ENCODE data around the gene LSMEM2.

Gene LSMEM2

GRCh38 chr3:50290161-50290641 lies 11.3 kb downstream of the LSMEM2 start:
- Histone ChIP-seq H3K27ac (ENCODE audit: insufficient read depth, low read length, poor library complexity, severe bottlenecking) (no peak overlapping the region), H3K36me3 (ENCODE audit: control insufficient read depth, insufficient read depth, low read length) (peaks cover 31% of the 10 kb centered on the region), H3K27me3 (replicated peaks; ENCODE audit: control insufficient read depth, insufficient read depth, low read length, poor library complexity, severe bottlenecking) (no peaks in the 10 kb centered on the region), H3K4me3 (ENCODE audit: insufficient read depth, low read depth, low read length, poor library complexity, severe bottlenecking) (no peak overlapping the region), H3K9me3 (ENCODE audit: control insufficient read depth, low read length) (no peaks in the 10 kb centered on the region), H3K4me1 (ENCODE audit: control insufficient read depth, insufficient read depth, low read length, poor library complexity, severe bottlenecking) (peaks cover 17% of the 10 kb centered on the region)
- no peak for DNase-seq

- peak; percentile 88 to 94 (median 93) for DNase-seq
- H3K4me3 ChIP-seq (ENCODE audit: insufficient read depth, low read depth, low read length, poor library complexity, severe bottlenecking): peak within 1 kb of the TSS; percentile 96
- H3K27ac ChIP-seq (ENCODE audit: insufficient read depth, low read length, poor library complexity, severe bottlenecking): peak within 1 kb of the TSS; percentile 76
- peaks cover 29% of the 10 kb centered on the region for H3K36me3 ChIP-seq (ENCODE audit: control insufficient read depth, insufficient read depth, low read length)
- no peaks in the 10 kb centered on the region for H3K27me3 ChIP-seq (replicated peaks; ENCODE audit: control insufficient read depth, insufficient read depth, low read length, poor library complexity, severe bottlenecking)
- no peaks in the 10 kb centered on the region for H3K9me3 ChIP-seq (ENCODE audit: control insufficient read depth, low read length)
- peaks cover 17% of the 10 kb centered on the region for H3K4me1 ChIP-seq (ENCODE audit: control insufficient read depth, insufficient read depth, low read length, poor library complexity, severe bottlenecking)
Observed at GRCh38 chr3:50292159-50293078, 13.5 kb downstream of the LSMEM2 start, which contains the start of gene IFRD2. Gene IFRD2, minus strand, starts transcription at chr3:50292429. Its CDS starts 155 bp downstream, at chr3:50292274.

- no peak for DNase-seq
- peak overlapping the region; percentile 76 for H3K27ac ChIP-seq (ENCODE audit: insufficient read depth, low read length, poor library complexity, severe bottlenecking)
- no peaks in the 10 kb centered on the region for H3K27me3 ChIP-seq (replicated peaks; ENCODE audit: control insufficient read depth, insufficient read depth, low read length, poor library complexity, severe bottlenecking)
- H3K4me3 ChIP-seq (ENCODE audit: insufficient read depth, low read depth, low read length, poor library complexity, severe bottlenecking): no peak overlapping the region
- peaks cover 20% of the 10 kb centered on the region for H3K4me1 ChIP-seq (ENCODE audit: control insufficient read depth, insufficient read depth, low read length, poor library complexity, severe bottlenecking)
- H3K36me3 ChIP-seq (ENCODE audit: control insufficient read depth, insufficient read depth, low read length): peaks cover 21% of the 10 kb centered on the region
- no peaks in the 10 kb centered on the region for H3K9me3 ChIP-seq (ENCODE audit: control insufficient read depth, low read length)
Observed at GRCh38 chr3:50293079-50293801, 14.4 kb downstream of the LSMEM2 start.

GRCh38 chr3:50294089-50294488 lies 15.2 kb downstream of the LSMEM2 start:
- no peak overlapping the region for H3K4me3 ChIP-seq (ENCODE audit: insufficient read depth, low read depth, low read length, poor library complexity, severe bottlenecking)
- peaks cover 13% of the 10 kb centered on the region for H3K36me3 ChIP-seq (ENCODE audit: control insufficient read depth, insufficient read depth, low read length)
- no peak overlapping the region for H3K27ac ChIP-seq (ENCODE audit: insufficient read depth, low read length, poor library complexity, severe bottlenecking)
- no peaks in the 10 kb centered on the region for H3K9me3 ChIP-seq (ENCODE audit: control insufficient read depth, low read length)
- no peaks in the 10 kb centered on the region for H3K27me3 ChIP-seq (replicated peaks; ENCODE audit: control insufficient read depth, insufficient read depth, low read length, poor library complexity, severe bottlenecking)
- DNase-seq: no peak
- H3K4me1 ChIP-seq (ENCODE audit: control insufficient read depth, insufficient read depth, low read length, poor library complexity, severe bottlenecking): peaks cover 27% of the 10 kb centered on the region

- Histone ChIP-seq H3K36me3 (ENCODE audit: control insufficient read depth, insufficient read depth, low read length) (peaks cover 6% of the 10 kb centered on the region), H3K27me3 (replicated peaks; ENCODE audit: control insufficient read depth, insufficient read depth, low read length, poor library complexity, severe bottlenecking) (no peaks in the 10 kb centered on the region), H3K27ac (ENCODE audit: insufficient read depth, low read length, poor library complexity, severe bottlenecking) (no peak overlapping the region), H3K4me3 (ENCODE audit: insufficient read depth, low read depth, low read length, poor library complexity, severe bottlenecking) (no peak overlapping the region), H3K9me3 (ENCODE audit: control insufficient read depth, low read length) (no peaks in the 10 kb centered on the region), H3K4me1 (ENCODE audit: control insufficient read depth, insufficient read depth, low read length, poor library complexity, severe bottlenecking) (peaks cover 30% of the 10 kb centered on the region)
- no peak for DNase-seq
Observed at GRCh38 chr3:50294492-50295403, 15.9 kb downstream of the LSMEM2 start.

- no peak for DNase-seq
- peaks cover 38% of the 10 kb centered on the region for H3K4me1 ChIP-seq (ENCODE audit: control insufficient read depth, insufficient read depth, low read length, poor library complexity, severe bottlenecking)
- no peaks in the 10 kb centered on the region for H3K9me3 ChIP-seq (ENCODE audit: control insufficient read depth, low read length)
- H3K36me3 ChIP-seq (ENCODE audit: control insufficient read depth, insufficient read depth, low read length): no peaks in the 10 kb centered on the region
- H3K27ac ChIP-seq (ENCODE audit: insufficient read depth, low read length, poor library complexity, severe bottlenecking): no peak overlapping the region
- no peaks in the 10 kb centered on the region for H3K27me3 ChIP-seq (replicated peaks; ENCODE audit: control insufficient read depth, insufficient read depth, low read length, poor library complexity, severe bottlenecking)
- H3K4me3 ChIP-seq (ENCODE audit: insufficient read depth, low read depth, low read length, poor library complexity, severe bottlenecking): no peak overlapping the region
Observed at GRCh38 chr3:50295553-50296431, 16.9 kb downstream of the LSMEM2 start.

GRCh38 chr3:50296721-50297383 lies 18.0 kb downstream of the LSMEM2 start:
- Histone ChIP-seq H3K4me1 (ENCODE audit: control insufficient read depth, insufficient read depth, low read length, poor library complexity, severe bottlenecking) (peaks cover 31% of the 10 kb centered on the region), H3K9me3 (ENCODE audit: control insufficient read depth, low read length) (no peaks in the 10 kb centered on the region), H3K27me3 (replicated peaks; ENCODE audit: control insufficient read depth, insufficient read depth, low read length, poor library complexity, severe bottlenecking) (no peaks in the 10 kb centered on the region), H3K27ac (ENCODE audit: insufficient read depth, low read length, poor library complexity, severe bottlenecking) (no peak overlapping the region), H3K36me3 (ENCODE audit: control insufficient read depth, insufficient read depth, low read length) (no peaks in the 10 kb centered on the region), H3K4me3 (ENCODE audit: insufficient read depth, low read depth, low read length, poor library complexity, severe bottlenecking) (no peak overlapping the region)
- DNase-seq: no peak

- H3K4me3 ChIP-seq (ENCODE audit: insufficient read depth, low read depth, low read length, poor library complexity, severe bottlenecking): no peak overlapping the region
- no peaks in the 10 kb centered on the region for H3K36me3 ChIP-seq (ENCODE audit: control insufficient read depth, insufficient read depth, low read length)
- peak overlapping the region; percentile 4 for H3K27ac ChIP-seq (ENCODE audit: insufficient read depth, low read length, poor library complexity, severe bottlenecking)
- peaks cover 30% of the 10 kb centered on the region for H3K4me1 ChIP-seq (ENCODE audit: control insufficient read depth, insufficient read depth, low read length, poor library complexity, severe bottlenecking)
- no peak for DNase-seq
- no peaks in the 10 kb centered on the region for H3K27me3 ChIP-seq (replicated peaks; ENCODE audit: control insufficient read depth, insufficient read depth, low read length, poor library complexity, severe bottlenecking)
- no peaks in the 10 kb centered on the region for H3K9me3 ChIP-seq (ENCODE audit: control insufficient read depth, low read length)
Observed at GRCh38 chr3:50297384-50297775, 18.5 kb downstream of the LSMEM2 start.
